Activated T-cell treated with anti-CD3 and anti-CD28 coated beads, Interleukin-2, amount 50 U/mL, for 48 hours (primary cell): ENCODE results near the gene ETV3L.
A peak's percentile ranks its signal among the peaks of the same experiment; 100 is the strongest.
"Not testable (repeated sequence)": the region's sequence is repeated elsewhere in the genome, so short reads cannot be mapped to it uniquely, and the experiment has no call there.

Experiments used
- DNase-seq, 2 experiments: peaks; one replicate each; pipeline ENCODE4 v3.0.0-alpha.2; 2020

The ETV3L gene

GRCh38 chr1:157104598-157105293, 5.1 kb upstream of the ETV3L start:
- DNase-seq, result no peak

DNA sequence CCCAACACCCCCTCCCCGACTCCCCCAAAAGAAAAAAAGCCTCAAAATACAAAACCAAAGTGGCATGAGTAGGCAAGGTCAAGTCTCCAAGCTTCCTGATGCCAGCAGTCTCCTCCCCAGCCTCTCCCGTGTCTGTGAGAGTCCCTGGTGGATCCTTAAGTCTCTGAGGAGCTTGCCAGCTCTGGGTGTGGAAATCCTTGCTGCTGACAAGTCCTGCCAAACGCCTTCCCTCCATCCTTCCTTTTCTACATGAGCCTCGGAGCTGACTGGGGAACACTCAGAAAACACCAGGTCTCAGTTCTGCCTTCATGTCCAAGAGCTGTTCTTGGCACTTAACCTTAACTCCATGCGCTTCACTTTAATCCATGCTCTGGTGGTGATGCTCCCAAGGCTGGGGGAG, 3.7 kb upstream of the ETV3L start:
- no peak for DNase-seq

GRCh38 chr1:157101149-157101548, 1.5 kb upstream of the ETV3L start:
- DNase-seq, result no peak

DNA sequence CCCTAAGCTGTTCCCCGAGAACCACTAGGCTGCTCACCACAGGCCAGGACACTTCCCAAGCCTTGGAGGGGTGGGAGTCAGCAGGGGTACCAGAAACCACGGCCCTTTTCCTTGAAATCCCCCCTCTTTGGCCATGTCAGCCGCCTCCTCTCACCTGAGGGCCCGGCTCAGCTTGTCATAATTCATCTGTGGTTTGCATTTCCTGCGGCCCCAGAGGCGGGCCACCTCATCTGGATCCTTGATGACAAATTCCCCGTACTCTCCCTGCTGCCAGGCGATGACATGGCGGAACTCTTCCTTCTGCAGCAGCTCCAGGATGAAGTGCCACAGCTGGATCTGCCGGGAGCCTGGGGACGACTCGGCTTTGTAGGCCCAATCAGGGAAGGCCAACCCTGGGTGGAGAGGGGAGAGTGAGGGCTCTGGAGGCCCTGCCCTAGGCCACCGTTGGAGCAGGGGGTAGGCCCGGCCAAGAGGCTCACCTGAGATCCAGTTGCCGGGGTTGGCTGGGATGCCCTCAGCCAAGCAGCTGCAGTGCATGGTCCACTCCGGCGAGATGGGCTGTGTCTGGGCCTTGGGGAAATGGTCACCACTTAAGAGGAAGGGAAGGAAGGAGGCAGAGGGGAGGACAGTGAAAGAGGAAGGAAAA, 498 bp downstream of the ETV3L start:
- DNase-seq, result not testable (repeated sequence)

- no peak for DNase-seq
Measured at GRCh38 chr1:157098519-157098918, 1.1 kb downstream of the ETV3L start.

- no peak for DNase-seq
Measured at GRCh38 chr1:157097692-157098091, 1.9 kb downstream of the ETV3L start.

DNA sequence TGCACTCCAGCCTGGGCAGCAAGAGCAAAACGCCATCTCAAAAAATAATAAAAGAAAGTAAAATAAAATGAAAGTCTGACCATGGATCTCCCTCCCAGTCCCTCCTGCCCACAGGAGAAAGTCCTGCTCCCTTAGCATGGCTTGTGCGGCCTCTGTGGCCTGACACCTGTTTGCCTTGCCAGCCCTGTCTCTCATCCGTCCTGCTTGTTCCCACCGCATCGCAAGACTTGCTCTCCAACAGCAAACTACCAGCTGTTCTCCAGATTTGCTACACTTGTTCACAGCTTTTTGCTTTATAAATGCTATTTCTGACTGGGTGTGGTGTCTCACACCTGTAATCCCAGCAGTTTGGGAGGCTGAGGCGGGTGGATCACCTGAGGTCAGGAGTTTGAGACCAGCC, 2.7 kb downstream of the ETV3L start:
- no peak for DNase-seq

DNA sequence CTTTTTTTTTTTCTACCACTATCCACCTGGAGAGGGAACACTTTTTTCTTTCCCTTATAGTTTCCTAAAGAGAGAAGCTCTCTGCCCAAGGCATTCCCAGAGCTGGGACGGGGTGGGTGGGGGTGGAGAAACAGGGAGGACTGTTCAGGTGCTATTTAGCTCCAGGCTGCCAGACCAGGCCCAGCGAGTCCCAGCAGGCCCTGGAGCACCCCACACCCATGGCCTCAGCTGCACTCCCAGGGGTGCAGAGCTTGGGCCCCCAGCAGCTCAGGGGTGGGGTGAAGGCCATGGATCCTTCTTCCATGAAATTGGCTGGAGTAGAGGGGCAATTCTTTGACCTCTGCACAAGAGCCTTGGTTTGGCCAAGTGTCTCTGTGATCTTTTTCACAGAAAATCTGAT, 4.1 kb downstream of the ETV3L start:
- no peak for DNase-seq

GRCh38 chr1:157095091-157095490, 4.5 kb downstream of the ETV3L start:
- no peak for DNase-seq

GRCh38 chr1:157092831-157093230, 6.8 kb downstream of the ETV3L start:
- DNase-seq, result no peak

- no peak for DNase-seq
Measured at GRCh38 chr1:157091668-157092273, 7.8 kb downstream of the ETV3L start.

GRCh38 chr1:157091186-157091585, 8.4 kb downstream of the ETV3L start:
- no peak for DNase-seq

GRCh38 chr1:157090771-157091170, 8.8 kb downstream of the ETV3L start:
- DNase-seq, result no peak

GRCh38 chr1:157090196-157090647, 9.4 kb downstream of the ETV3L start:
- peak; percentile 91 to 95 for DNase-seq

DNA sequence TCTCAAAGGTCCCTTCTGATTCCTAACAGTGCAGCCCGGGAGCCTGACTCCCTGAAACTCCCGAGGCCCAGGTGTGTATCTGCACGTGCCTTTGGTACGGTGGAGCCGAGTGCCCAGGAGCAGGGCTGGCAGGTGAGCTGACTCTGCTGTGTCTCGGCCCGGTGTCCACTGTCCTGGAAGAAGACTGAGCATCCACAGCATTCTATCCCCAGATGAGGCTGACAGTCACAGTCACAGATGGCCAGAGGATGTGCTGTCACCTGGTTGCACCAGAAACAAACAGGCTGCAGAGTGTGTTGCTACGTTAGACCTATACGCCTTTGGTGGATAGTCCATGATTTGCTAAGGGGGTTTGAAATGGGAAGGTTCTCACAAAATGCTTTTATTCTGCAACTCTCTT, 9.8 kb downstream of the ETV3L start:
- DNase-seq, result no peak

DNA sequence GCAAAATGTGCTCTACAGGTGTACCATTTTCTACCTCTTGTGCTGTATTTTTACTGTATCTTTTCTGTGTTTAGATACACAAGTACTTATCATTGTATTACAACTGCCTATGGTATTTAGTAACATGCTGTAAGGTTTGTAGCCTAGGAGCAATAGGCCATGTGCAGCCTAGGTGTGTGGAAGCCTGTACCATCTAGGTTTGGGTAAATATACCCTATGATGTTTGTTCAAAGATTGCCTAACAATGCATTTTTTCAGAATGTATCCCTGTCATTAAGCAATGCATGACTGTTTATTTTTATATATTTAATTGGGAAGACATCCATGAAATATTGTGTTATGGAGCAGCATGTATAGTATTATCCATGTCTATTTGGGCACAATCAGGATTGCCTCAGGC, 11.0 kb downstream of the ETV3L start:
- DNase-seq, result no peak

GRCh38 chr1:157087030-157087429, 12.6 kb downstream of the ETV3L start:
- no peak for DNase-seq

DNA sequence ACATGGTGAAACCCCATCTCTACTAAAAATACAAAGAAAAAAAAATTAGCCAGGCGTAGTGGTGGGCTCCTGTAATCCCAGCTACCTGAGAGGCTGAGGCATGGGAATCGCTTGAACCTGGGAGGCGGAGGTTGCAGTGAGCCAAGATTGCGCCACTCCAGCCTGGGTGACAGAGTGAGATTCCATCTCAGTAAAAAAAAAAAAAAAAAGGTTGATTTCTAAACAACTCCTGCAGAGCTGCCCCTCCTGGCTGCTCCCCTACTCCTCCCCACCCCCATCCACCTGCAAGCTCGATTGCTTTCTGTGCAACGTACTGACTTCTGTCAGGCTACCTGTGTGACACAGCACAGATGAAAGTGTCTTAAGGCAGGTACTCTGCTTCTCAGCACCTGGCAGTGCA, 13.3 kb downstream of the ETV3L start:
- no peak for DNase-seq

GRCh38 chr1:157085421-157085820, 14.2 kb downstream of the ETV3L start:
- no peak for DNase-seq

DNA sequence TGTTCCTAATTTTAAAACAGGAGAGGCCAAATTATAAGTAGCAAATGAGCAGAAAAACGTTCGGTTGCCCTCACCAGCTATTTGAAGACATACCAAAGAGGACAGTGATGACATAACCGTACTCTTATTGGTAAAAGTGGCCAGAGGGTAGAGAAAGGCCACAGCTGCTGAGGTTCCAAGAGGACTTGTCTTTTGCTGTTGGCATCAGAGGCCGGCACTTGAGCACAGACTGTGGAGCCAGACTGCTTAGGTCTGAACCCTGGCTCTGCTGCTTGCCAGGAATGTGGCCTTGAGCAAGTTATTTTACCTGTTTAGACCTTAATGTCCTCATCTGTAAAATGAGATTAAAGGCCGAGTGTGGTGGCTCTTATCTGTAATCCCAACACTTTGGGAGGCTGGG, 14.9 kb downstream of the ETV3L start:
- no peak for DNase-seq

DNA sequence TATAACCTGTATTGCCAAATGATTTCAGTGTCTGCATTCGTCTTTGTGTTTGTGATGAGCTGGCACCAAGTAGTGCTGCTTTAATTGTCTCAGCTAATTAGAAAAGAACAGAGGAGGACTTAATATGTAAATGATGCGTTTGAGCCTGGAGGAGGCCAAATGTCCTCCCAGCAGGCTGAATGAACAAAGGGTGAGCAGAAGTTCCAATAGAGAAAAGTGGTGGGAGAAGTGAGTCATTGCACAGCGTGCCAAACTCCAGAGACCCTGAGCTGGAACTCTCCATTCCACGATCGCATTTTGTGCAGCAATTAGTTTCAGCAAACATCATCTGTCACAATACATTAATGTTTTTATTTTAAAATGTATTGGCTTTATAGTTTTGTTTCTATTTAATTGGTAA, 17.9 kb downstream of the ETV3L start:
- no peak for DNase-seq

DNA sequence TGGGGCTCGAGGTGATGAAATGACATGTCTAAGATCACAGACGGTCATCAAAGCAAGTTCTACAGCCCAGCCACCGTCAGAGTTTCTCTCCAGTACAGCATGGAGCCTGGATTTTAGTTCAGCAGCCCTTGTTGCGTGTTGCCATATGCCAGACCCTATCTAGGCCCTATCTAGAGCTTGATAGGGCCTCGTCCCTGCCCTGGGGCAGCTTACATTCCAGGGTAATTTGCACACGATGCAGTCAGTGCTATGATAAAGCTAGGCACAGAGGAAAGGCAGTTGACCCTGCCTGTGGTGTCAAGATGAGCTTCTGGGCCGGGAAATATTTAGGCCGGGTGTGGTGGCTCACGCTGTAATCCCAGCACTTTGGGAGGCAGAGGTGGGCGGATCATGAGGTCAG, 18.9 kb downstream of the ETV3L start:
- no peak for DNase-seq

GRCh38 chr1:157077394-157077793, 22.2 kb downstream of the ETV3L start:
- DNase-seq, result no peak

DNA sequence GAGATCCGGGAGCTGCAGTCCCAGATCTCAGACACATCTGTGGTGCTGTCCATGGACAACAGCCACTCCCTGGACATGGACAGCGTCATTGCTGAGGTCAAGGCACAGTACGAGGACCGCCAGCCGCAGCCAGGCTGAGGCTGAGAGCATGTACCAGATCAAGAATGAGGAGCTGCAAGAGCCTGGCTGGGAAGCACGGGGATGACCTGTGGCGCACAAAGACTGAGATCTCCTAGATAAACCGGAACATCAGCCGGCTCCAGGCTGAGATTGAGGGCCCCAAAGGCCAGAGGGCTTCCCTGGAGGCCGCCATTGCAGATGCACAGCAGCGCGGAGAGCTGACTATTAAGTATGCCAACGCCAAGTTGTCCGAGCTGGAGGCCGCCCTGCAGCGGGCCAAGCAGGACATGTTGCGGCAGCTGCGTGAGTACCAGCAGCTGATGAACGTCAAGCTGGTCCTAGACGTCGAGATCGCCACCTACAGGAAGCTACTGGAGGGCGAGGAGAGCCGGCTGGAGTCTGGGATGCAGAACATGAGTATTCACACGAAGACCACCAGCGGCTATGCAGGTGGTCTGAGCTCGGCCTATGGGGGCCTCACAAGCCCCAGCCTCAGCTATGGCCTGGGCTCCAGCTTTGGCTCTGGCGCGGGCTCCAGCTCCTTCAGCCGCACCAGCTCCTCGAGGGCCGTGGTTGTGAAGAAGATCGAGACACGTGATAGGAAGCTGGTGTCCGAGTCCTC, 25.5 kb downstream of the ETV3L start:
- peak; percentile 42 to 68 for DNase-seq
